GM19397 (cell line): ENCODE measurements around the gene ITIH3.

Experiments used
- ATAC-seq: cut with Tn5 transposase; IDR thresholded peaks from one replicate; pipeline ENCODE4 v1.9.1; 2021; ENCODE audit warnings: mild to moderate bottlenecking, moderate library complexity; ENCODE audit not compliant: unreplicated experiment

The ITIH3 gene

DNA sequence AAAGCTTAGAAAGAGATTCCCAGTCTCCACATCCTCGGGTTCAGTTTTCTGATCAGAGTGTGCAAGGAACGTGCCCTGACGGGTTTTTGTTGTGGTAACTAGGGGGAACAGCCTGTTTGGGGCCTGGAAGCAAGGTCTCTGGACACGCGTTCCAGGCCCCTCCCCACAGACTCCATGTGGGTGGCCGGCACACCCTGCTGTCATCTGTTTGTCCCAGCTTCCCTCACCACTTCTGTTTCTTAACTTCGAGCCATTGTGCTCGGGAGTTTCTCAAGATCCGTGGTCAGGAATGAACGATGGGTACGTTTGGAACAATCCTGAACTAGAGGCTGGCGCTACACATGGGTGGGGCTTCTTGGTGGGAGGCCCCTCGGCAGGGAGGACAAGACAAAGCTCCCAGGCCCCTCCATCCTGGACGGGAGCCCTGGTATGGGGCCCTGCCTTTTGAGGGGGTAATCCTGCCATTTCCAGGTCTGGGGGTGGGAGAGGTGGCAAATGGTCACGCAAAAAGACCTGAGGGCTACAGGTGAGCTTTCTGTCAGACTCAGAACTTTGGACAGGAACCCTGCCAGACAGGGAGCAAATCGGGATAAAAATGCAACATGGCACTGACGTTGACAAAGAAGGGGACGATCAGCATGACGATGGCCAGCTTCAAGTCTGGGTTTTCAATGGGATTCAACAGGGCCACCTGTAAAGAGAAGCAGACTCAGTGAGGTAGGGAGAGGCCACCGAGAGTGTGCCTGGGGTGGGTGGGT is 48.7 kb downstream of the ITIH3 start:
- ATAC-seq: no peak

DNA sequence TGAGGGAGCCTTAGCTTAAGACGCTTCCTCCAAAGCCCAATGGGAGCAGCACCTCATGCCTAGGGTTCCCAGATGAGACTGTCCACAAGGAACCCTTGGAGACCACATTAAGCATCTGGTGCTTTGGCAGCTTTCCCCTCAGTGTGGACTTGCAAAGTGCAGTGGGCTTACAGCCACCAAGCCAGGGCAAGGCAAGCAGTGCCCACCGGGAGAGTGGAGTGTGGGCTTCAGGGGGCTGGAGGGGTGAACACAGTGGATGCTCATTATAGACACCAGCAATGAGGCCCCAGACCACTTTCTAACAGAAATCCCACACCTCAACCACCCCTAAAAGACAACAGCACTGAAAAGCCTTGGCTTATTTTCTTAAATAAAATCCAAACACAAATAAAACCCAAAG is 49.3 kb downstream of the ITIH3 start:
- no peak for ATAC-seq

DNA sequence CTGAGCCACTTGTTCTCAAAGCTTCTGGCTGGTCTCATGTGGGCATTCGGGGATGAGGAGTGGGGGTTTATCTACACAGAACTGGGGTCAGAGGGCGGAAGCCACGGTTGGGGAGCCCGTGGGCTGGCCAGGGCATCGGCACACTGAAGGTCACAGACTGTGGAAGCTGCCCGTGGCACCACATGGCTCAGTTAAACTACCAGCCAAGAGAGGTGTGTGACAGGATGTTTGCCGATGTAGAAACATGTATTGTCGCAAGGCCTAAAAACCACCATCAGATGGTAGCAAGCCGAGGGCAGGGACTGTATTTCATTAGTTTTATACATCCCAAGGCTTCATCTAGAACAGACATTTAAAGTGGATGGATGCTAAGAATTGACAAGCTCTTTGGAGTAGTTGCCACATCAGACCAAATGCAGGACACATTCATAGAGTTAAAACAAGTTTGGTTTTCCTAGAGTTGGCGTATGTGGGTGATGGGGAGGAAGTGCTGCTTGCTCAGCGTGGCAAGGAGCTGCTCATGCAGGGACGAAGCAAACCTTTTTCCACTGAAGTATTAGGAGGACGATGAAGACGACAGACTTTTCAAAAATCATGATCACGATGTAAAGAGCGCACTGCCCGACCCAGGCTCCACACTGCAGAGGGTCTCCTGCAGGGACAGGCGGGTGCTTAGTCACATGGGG is 49.8 kb downstream of the ITIH3 start:
- ATAC-seq: no peak

DNA sequence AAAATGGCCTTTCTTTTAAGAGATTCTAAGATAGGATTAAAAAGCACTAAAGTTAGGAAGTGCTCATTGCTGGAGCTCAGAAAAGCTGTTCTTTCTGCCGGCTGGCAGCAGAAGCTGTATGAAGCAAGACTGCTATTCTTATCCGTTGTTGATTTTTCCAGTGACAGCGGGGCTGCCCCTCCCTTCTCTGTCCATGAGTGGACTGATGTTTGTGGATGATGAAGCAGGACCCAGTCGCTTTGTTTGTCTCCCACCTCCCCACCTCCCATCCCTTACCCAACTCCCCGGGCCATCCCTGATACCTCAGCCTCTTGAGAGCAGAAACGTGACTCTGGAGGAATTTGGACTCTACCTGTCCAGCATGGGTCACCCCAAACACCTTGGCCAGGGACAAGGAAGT is 50.6 kb downstream of the ITIH3 start:
- no peak for ATAC-seq

DNA sequence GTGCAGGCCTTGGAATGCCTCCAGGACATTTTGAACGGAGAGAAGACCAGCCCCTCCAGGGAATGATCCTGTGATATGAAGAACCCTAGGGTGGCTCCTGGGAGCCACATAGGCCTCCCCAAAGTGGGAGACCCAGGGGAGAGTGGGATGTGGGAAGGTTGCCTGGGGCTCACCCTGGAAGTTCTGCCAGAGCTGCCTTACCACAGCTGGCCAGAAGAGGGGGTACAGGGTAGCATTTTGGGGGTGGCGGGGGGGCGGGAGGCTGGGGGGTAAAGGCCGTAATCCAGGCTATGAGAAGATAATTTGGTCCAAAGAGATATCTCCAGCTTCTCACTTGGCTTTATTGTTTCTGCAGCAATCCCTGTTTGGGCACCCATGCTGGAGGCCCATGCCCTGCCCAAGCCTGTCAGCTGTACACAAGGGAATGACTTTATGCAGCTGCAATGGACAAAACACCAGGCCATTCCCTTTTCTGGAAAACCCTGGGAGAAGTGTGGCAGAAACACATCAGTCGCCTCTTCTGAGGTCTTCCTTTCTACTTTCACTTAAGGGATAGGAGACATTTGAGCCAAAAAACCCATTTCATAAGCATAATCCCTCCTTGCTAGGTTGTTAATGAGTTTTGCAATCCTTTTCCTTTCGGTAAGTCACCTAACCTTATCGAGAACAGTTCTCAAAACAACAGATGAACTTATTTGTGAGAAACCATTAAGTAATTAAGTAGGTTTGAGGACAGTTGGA is 51.3 kb downstream of the ITIH3 start:
- ATAC-seq: no peak

DNA sequence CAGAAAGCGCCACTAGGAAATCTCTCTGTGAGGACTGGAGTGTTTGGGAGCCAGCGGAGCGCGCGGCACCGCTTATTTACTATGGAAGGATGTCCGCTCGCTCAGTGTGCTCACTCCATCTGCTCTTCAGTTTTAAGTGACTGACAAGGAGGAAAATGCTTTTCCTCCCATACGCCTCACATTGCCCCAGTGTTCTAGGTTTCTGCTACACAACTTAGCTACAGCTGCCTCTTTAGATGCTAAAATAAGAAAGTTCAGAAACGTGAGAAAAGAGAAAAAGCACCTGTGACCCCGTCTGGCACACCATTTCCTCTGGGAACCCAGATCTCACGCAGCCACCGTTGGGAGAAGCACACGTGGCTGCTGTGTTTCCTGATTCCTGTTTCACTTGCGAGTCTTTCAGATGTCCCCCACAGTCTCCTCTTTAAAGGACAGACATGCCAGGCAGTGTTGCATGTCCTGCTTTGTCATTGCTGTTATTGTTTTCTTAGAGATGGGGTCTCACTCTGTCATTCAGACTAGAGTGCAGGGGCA is 51.9 kb downstream of the ITIH3 start:
- no peak for ATAC-seq

DNA sequence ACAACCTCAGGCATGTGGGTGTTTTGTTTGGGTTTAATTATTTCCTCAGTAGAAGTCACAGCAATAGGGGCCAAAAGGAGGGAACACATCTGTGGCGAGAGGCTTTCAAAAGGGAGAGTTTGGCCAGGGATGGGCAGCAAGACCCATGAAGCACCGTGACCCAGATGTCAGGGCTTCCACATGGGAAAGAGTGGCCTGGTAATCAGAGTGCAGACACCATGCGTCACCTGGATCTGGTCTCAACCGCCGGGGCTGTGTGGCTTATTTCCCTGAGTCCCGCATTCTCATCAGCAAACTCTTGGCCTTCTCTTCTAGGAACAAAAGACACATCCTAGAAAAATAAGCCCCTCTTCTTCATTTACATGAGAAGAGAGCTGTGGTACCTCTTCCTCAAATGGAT is 52.6 kb downstream of the ITIH3 start:
- no peak for ATAC-seq

DNA sequence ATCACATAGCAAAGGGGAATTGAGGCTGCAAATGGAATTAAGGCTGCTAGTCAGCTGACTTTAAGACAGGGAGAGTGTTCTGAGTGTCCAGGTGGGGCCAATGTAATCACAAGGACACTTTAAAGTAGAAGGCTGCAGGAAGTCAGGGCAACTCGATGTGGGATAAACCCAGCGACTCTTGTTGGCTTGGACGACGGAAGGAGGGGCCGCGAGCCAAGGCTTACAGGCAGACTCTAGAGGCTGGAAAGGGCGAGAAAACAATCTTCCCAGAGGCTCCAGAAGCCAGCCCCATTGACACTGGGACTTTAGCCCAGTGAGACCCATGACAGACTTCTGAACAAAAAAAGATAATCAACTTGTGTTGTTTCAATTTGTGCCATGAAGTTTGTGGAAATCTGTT is 53.1 kb downstream of the ITIH3 start:
- ATAC-seq: no peak

DNA sequence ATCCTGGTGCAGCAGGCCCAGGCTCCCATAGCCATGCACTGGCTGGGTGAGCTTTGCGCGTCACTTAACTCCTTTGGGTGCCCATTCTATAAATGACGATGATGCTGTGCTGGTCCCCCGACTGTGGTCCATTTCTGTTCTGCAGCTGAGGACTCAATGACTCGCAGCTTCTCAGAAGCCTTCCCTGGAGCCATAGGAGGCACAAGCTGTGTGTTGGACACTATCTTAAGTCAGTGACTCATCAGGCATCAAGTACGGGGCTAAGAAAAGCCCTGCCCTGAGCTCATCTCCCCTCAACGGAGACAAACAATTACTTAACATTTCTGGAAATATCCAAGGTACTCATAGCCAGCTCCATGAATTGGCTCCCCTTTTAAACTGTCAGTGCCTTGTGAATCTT is 54.0 kb downstream of the ITIH3 start:
- ATAC-seq: no peak

DNA sequence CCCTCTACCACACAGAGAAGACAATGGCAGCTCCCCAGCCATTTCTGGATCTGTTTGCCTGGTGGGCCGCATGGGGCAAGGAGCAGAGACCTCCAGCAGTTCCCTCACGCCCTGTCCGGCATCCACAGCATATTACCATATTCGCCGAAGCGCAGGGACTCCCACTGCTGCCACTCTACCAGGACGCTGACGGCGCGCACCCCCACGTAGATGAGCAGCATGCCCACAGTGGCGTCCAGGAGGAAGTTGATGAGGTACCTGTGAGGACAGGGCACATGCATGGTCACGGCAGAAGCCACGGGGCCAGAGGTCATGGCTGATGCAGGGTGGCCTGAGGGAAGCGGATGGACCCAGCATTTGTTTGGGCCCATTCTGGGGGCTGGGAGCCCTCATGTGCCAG is 55.1 kb downstream of the ITIH3 start:
- no peak for ATAC-seq

DNA sequence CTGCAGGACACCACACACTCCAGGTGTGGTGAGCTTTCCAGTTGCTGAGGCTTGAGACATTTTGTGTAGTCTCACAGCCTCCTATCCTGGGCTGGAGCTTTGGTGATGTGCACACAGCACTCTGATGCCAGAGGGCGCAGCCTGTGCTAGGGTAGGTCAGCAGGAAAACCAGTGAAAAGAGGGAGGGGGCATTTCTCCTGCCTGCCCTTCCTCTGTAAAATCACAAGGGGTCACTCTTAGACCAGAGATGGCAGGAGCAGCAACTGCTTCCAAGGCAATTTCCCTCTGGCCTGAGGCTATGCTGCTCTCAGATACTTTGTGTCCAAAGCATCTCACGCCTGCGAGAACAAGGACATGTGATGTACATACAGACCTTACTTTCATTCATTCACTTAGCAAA is 56.8 kb downstream of the ITIH3 start:
- no peak for ATAC-seq

DNA sequence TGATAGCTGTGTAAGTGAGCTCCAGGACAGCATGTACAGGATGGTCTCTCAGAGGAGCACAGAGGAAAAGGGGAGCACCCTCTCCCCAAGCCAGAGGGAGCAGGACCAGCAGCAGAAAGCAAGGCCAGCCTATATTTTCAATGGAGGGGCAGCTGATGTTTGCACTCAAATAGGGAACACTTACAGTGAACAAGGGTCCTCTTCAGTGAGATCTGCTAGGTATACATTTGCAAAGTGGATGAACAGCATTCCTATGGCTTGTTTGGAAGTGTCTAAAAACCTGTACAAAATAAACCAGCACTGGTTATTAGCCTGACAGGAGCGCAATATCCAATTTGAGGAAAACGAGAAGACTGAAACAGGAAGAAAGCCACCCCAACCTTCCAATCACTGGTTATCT is 57.8 kb downstream of the ITIH3 start:
- no peak for ATAC-seq

DNA sequence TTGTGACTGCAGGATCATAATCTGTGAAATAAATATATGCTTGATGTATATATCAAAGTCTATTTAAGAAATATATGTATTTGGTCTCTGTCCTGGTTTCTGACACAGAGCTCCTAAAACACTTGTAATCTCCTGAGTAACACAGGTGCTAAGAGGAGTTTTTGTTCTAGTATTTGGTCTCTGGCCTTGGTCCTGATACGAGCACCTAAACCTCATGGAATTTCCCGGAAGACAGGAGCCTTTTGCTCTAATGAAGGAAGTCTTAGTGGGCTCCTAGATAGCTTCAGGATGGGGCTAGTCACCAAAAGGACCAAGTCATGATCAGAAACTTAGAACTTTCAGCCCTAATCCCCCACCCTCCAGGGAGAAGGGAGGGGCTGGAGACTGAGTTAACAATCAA is 59.4 kb downstream of the ITIH3 start:
- ATAC-seq: no peak

DNA sequence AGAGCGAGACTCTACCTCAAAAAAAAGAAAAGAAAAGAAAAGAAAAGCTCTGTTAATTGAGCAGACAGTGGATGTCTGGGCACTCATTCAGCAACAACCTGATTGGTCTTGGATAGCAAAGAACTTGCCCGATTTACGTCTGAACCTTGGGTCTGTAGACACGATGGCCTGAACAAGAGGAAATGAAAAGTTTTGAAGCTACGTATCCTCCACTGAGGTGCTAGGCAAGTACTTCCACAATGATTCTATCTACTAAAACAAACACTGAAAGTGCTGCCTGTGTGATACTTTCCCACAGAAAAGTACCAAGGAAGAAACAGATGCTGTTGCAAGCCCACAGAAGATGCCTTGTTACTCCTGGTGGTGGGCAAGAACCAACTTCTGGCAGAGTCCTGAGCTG is 62.1 kb downstream of the ITIH3 start:
- no peak for ATAC-seq

DNA sequence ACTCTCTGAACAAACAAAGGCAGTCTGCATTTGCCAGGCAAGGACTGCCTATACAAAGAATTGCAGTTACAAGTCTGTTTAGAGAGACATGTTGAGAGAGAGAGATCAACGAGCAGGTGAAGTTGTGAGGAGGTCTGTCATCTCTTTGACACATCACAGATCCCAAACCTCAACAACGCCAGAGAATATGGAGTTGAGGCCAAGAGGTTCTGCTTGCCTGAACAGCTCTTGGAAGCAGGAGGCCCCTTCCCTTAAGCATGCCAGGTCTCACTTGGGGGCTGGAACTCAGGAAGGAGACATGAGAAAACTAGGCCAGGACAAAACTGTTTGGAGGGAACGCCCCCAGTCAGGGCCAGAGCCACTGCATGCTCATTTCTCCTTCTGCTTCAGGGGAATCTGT is 62.5 kb downstream of the ITIH3 start:
- ATAC-seq: no peak

DNA sequence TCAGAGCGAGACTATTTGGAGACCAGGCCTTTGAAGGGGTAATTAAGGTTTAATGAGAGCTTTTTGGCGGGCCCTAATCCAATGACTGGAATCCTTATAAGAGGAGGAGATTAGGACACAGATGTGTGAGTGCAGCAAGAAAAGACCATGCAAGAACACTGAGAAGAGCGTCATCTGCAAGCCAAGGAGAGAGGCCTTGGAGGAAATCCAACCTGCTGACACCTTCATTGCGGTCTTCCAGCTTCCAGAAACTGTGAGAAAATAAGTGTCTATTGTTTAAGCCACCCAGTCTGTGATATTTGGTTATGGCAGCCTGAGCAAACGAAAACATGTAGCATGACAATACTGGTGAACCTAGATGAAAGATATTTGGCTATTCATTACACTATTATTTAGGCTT is 63.3 kb downstream of the ITIH3 start:
- ATAC-seq: no peak
